ENCODE results near the gene IFITM5. TPM values are rescaled to one million over a fixed set of nuclear protein-coding genes. Genes with fewer than 3 reads are reported as not detected.

IFITM5 gene
- total and polyA plus RNA-seq, 2 of the 4 experiments (the other 2 are of a cell fraction) = not detected

GRCh38 chr11:257766-258493, 41.4 kb downstream of the IFITM5 start:
- no peak for DNase-seq
- Histone ChIP-seq H2AFZ (replicated peaks; ENCODE audit: low read length, poor library complexity) (no peak overlapping the region), H2BK120ac (ENCODE audit: low read depth, low read length) (no peak overlapping the region), H3K27ac (ENCODE audit: insufficient read depth, low read length) (no peak overlapping the region), H3K36me3 (ENCODE audit: control insufficient read depth, insufficient read depth, low read length) (peaks cover 9% of the 10 kb centered on the region), H3K9me3 (ENCODE audit: control insufficient read depth, insufficient read depth, low read length) (no peaks in the 10 kb centered on the region), H4K5ac (ENCODE audit: low read depth, low read length) (no peak overlapping the region), H3K79me1 (ENCODE audit: low read depth in 1 of 2, low read length in 2 of 2) (no peaks in the 10 kb centered on the region; a peak in 1 of 4 replicates), H4K8ac (ENCODE audit: low read depth in 2 of 2, low read length in 2 of 2) (no peak overlapping the region), H3K9ac (ENCODE audit: low read depth, low read length) (no peak overlapping the region), H2AK5ac (ENCODE audit: low read depth, low read length) (no peak overlapping the region), H4K20me1 (ENCODE audit: insufficient read depth, low read length) (no peaks in the 10 kb centered on the region; the same call in 1 of the 2 replicates), H2BK20ac (ENCODE audit: low read depth, low read length) (no peak overlapping the region), H3K56ac (ENCODE audit: extremely low read depth, insufficient read depth, low read length) (no peak overlapping the region), H3K4me3 (ENCODE audit: insufficient read depth, low read depth, low read length) (no peak overlapping the region), H3K4ac (ENCODE audit: low read depth, low read length) (no peak overlapping the region), H2BK5ac (ENCODE audit: low read depth, low read length, poor library complexity, severe bottlenecking) (no peak overlapping the region), H4K91ac (ENCODE audit: insufficient read depth, low read depth, low read length) (no peak overlapping the region), H3K23ac (ENCODE audit: low read depth, low read length) (no peak overlapping the region), H2AK9ac (replicated peaks; ENCODE audit: low read depth, low read length, poor library complexity) (no peak overlapping the region), H3K4me2 (ENCODE audit: low read depth, low read length) (no peak overlapping the region), H3K14ac (replicated peaks; ENCODE audit: low read depth, low read length) (no peak overlapping the region), H3K4me1 (ENCODE audit: control insufficient read depth, insufficient read depth, low read length) (no peaks in the 10 kb centered on the region), H3K18ac (ENCODE audit: low read depth, low read length) (no peak overlapping the region), H3K9me1 (ENCODE audit: insufficient read depth, low read length) (no peaks in the 10 kb centered on the region; the same call in 1 of the 2 replicates), H3K27me3 (ENCODE audit: control insufficient read depth, insufficient read depth, low read length) (peaks cover 10% of the 10 kb centered on the region), H2BK15ac (ENCODE audit: low read depth, low read length) (no peak overlapping the region)
- ChIA-PET POLR2A (ENCODE audit: unreplicated experiment) (no interaction called here), CTCF (no interaction called here)
- intact Hi-C loops (cut with micrococcal nuclease) = no loop called here
- no peak for TF ChIP-seq CHD1 (IDR thresholded peaks at IDR 0.05; ENCODE audit: low read depth, low read length)
- TF ChIP-seq RAD21 (IDR thresholded peaks at IDR 0.05; ENCODE audit: low read length) = peak; percentile 5; the same call in 1 of the 2 replicates
- TF ChIP-seq CTCF (conservative IDR thresholded peaks at IDR 0.05; ENCODE audit: low read depth, low read length) = peak; percentile 14; the same call in 1 of the 2 replicates
- TF ChIP-seq RFX5 (IDR thresholded peaks at IDR 0.05; ENCODE audit: low read depth, low read length) = no peak
- TF ChIP-seq RCOR1 (IDR thresholded peaks at IDR 0.05; ENCODE audit: insufficient replicate concordance, low read length) = no peak
- TF ChIP-seq MAFK (IDR thresholded peaks at IDR 0.05; ENCODE audit: low read depth, low read length) = no peak
- no peak for TF ChIP-seq MXI1 (IDR thresholded peaks at IDR 0.05; ENCODE audit: borderline replicate concordance, low read depth, low read length)
- TF ChIP-seq CEBPB (IDR thresholded peaks at IDR 0.05; ENCODE audit: low read depth, low read length) = no peak
- no TSS peak for BruUV-seq (replicated peaks)
- 44% methylated on average over 2 of the region's 15 CpGs; no CpG with 5 or more reads in 1 of the 2 experiments for WGBS, 2 experiments (ENCODE audit: extremely low coverage in 2 of 2, insufficient read length in 1 of 2)
- no peak for ATAC-seq (ENCODE audit: low read depth)
- in situ Hi-C loops (cut with MboI; ENCODE audit: low sequenced_read_pairs) = no loop called here
- dilution Hi-C loops (cut with HindIII; ENCODE audit: low sequenced_read_pairs, unreplicated experiment) = no loop called here
